ENCODE data around the gene ST8SIA5. TPM values are rescaled to one million over a fixed set of nuclear protein-coding genes. Genes with fewer than 3 reads are reported as not detected.

The ST8SIA5 gene
- total and polyA plus RNA-seq, 2 experiments from 2014 or later = 3.3 to 4.8 TPM

- no peaks in the 10 kb centered on the region for H3K36me3 ChIP-seq (ENCODE audit: insufficient read depth)
- no peaks in the 10 kb centered on the region for H3K79me2 ChIP-seq (replicated peaks; ENCODE audit: insufficient read depth)
- no peaks in the 10 kb centered on the region; the same call in 1 of the 2 replicates for H3K4me1 ChIP-seq (ENCODE audit: insufficient read depth)
- no peaks in the 10 kb centered on the region for H3K27me3 ChIP-seq (ENCODE audit: insufficient read depth)
- H4K20me1 ChIP-seq (replicated peaks; ENCODE audit: insufficient read depth) = no peaks in the 10 kb centered on the region; the same call in 1 of the 2 replicates
- Mint-ChIP-seq H3K4me1 (peaks cover 10% of the 10 kb centered on the region), H3K9me3 (no peaks in the 10 kb centered on the region), H3K36me3 (ENCODE audit: low read depth) (no peaks in the 10 kb centered on the region), H3K27me3 (ENCODE audit: insufficient read depth, low read depth, poor library complexity) (peaks cover 4% of the 10 kb centered on the region), H3K4me3 (no peak overlapping the region), H3K27ac (no peak overlapping the region)
- no peaks in the 10 kb centered on the region for H3F3A ChIP-seq (replicated peaks; ENCODE audit: low read depth)
- ATAC-seq = no peak
- no peak overlapping the region for H3K4me2 ChIP-seq
- DNase-seq (ENCODE audit: low spot score) = no peak
- no peaks in the 10 kb centered on the region for H3K9me2 ChIP-seq (ENCODE audit: insufficient read depth)
- no peak overlapping the region for H3K27ac ChIP-seq (ENCODE audit: low read depth)
- TF ChIP-seq ZNF114 (CRISPR knock-in tag; IDR thresholded peaks at IDR 0.05) = no peak
- no peak for TF ChIP-seq JUNB (IDR thresholded peaks at IDR 0.05; ENCODE audit: unreplicated experiment)
- no peak for TF ChIP-seq NANOG (IDR thresholded peaks at IDR 0.05; ENCODE audit: borderline replicate concordance)
- TF ChIP-seq EZH2 (IDR thresholded peaks at IDR 0.05; ENCODE audit: low read depth, unreplicated experiment) = no peak
- TF ChIP-seq, protein P1, sequence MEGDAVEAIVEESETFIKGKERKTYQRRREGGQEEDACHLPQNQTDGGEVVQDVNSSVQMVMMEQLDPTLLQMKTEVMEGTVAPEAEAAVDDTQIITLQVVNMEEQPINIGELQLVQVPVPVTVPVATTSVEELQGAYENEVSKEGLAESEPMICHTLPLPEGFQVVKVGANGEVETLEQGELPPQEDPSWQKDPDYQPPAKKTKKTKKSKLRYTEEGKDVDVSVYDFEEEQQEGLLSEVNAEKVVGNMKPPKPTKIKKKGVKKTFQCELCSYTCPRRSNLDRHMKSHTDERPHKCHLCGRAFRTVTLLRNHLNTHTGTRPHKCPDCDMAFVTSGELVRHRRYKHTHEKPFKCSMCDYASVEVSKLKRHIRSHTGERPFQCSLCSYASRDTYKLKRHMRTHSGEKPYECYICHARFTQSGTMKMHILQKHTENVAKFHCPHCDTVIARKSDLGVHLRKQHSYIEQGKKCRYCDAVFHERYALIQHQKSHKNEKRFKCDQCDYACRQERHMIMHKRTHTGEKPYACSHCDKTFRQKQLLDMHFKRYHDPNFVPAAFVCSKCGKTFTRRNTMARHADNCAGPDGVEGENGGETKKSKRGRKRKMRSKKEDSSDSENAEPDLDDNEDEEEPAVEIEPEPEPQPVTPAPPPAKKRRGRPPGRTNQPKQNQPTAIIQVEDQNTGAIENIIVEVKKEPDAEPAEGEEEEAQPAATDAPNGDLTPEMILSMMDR (conservative IDR thresholded peaks at IDR 0.05; ENCODE audit: low read depth in 2 of 2) = no peak
- TF ChIP-seq REST (IDR thresholded peaks at IDR 0.05; ENCODE audit: unreplicated experiment) = no peak
- no peak for TF ChIP-seq ZNF462 (CRISPR knock-in tag; IDR thresholded peaks at IDR 0.05)
- no peak for TF ChIP-seq CREB1 (CRISPR knock-in tag; IDR thresholded peaks at IDR 0.05; ENCODE audit: low read depth)
- TF ChIP-seq STAT1 (IDR thresholded peaks at IDR 0.05; ENCODE audit: unreplicated experiment) = no peak
- no peak for TF ChIP-seq ZNF331 (CRISPR knock-in tag; IDR thresholded peaks at IDR 0.05; ENCODE audit: low read depth)
- no peak for TF ChIP-seq POLR2AphosphoS5 (IDR thresholded peaks at IDR 0.05; ENCODE audit: low read depth)
- TF ChIP-seq EZH2phosphoT487 (IDR thresholded peaks at IDR 0.05; ENCODE audit: unreplicated experiment) = no peak
- no peak for TF ChIP-seq ETS1 (IDR thresholded peaks at IDR 0.05)
- H2AFZ ChIP-seq = no peak overlapping the region
- H3K4me3 ChIP-seq = no peak overlapping the region
Observed at GRCh38 chr18:46720092-46720491, 36.8 kb downstream of the ST8SIA5 start.
